GM19395 (cell line): ENCODE results near the gene AHDC1.

ENCODE experiments used
- ATAC-seq: cut with Tn5 transposase; IDR thresholded peaks from one replicate; pipeline ENCODE4 v1.9.1; 2021; ENCODE audit warnings: mild to moderate bottlenecking, moderate library complexity; ENCODE audit not compliant: unreplicated experiment

Gene AHDC1

GRCh38 chr1:27599605-27600497 is 4.1 kb downstream of the AHDC1 start:
- no peak for ATAC-seq

- no peak for ATAC-seq
Observed at GRCh38 chr1:27598902-27599528, 4.9 kb downstream of the AHDC1 start.

- ATAC-seq = no peak
Observed at GRCh38 chr1:27598295-27598687, 5.7 kb downstream of the AHDC1 start.

- no peak for ATAC-seq
Observed at GRCh38 chr1:27597516-27598294, 6.2 kb downstream of the AHDC1 start.

GRCh38 chr1:27596986-27597385 is 7.0 kb downstream of the AHDC1 start:
- ATAC-seq = no peak

GRCh38 chr1:27596261-27596660 is 7.7 kb downstream of the AHDC1 start:
- no peak for ATAC-seq

- ATAC-seq = no peak
Observed at GRCh38 chr1:27595597-27595996, 8.3 kb downstream of the AHDC1 start.

- ATAC-seq = no peak
Observed at GRCh38 chr1:27594564-27595510, 9.1 kb downstream of the AHDC1 start.

GRCh38 chr1:27593678-27594563 is 10.0 kb downstream of the AHDC1 start:
- no peak for ATAC-seq

- ATAC-seq = no peak
Observed at GRCh38 chr1:27592931-27593677, 10.8 kb downstream of the AHDC1 start.

GRCh38 chr1:27592232-27592930 is 11.6 kb downstream of the AHDC1 start:
- no peak for ATAC-seq

GRCh38 chr1:27591622-27592021 is 12.3 kb downstream of the AHDC1 start:
- no peak for ATAC-seq

GRCh38 chr1:27590917-27591508 is 12.9 kb downstream of the AHDC1 start:
- no peak for ATAC-seq

GRCh38 chr1:27589841-27590426 is 14.0 kb downstream of the AHDC1 start:
- no peak for ATAC-seq

GRCh38 chr1:27589441-27589840 is 14.5 kb downstream of the AHDC1 start:
- ATAC-seq = no peak

- ATAC-seq = no peak
Observed at GRCh38 chr1:27588256-27589232, 15.4 kb downstream of the AHDC1 start.
